ENCODE results near the gene PANK4. TPM values are rescaled to one million over a fixed set of nuclear protein-coding genes. Genes with fewer than 3 reads are reported as not detected.

PANK4 gene
- total RNA-seq, 6 experiments from 2014 or later: 9.6 to 18.9 (median 13.4) TPM

DNA sequence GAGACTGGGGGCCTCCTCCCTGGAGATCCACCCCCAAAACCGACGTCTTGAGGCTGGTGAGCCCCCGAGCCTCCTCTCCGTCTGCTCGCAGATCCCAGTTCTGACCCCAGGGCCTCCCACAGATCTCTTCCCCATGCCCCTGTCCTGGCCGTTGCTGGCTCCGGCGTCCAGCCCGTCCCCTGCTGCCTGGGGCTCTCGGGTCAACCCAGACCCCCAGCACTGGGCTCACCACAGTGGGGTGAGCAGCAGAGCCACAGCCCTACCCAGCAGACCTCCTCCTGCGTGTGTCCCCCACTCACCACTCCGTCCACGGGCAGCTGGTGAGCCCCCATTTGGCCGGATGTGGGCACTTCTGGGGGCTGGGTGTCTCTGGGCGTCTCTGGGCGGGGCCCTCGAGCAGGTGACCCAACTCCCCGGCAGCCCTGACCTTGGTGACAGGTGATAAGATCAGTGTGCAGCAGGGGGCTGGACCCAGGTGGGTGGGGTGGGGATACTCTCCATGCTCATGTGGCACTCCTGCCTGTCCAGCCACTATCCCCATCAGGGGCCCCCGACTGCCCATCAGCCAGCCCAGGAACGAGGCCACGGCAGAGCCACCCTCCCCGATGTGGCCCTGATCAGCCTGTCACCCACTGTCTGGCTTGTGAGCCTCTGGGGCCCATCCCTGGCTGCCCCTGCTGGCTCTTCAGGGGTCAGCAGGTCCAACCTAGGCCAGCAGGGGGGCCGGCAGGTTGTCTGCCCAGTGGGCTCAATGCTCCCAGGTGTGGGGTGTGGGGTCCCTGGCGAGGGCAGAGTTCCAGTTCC is 30.5 kb upstream of the PANK4 start:
- peak in 2 of 3 donors; percentile 72 to 73 for DNase-seq
- WGBS (ENCODE audit: insufficient coverage, low coverage, low lambda C conversion rate, missing lambda C conversion rate): 0% methylated on average over 3 of the region's 24 CpGs

DNA sequence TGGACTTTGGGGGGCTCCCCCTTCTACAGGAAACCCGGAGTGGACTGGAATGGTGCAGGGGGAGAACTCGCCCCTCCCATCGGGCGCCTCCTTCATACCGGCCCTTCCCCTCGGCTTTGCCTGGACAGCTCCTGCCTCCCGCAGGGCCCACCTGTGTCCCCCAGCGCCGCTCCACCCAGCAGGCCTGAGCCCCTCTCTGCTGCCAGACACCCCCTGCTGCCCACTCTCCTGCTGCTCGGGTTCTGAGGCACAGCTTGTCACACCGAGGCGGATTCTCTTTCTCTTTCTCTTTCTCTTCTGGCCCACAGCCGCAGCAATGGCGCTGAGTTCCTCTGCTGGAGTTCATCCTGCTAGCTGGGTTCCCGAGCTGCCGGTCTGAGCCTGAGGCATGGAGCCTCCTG is 29.9 kb upstream of the PANK4 start, which contains the start of gene TNFRSF14:
Gene TNFRSF14, plus strand, starts transcription at position 95 of the 401 bp plus-strand sequence. Its CDS starts 294 bp downstream, at position 389.
- ATAC-seq (peak; percentile 44 to 60 (median 56)), DNase-seq (peak; percentile 63 to 77 (median 70))
- H3K27ac ChIP-seq: peak within 1 kb of the TSS; percentile 93 to 96 (median 93)
- H3K4me3 ChIP-seq: peak within 1 kb of the TSS; percentile 62 to 70 (median 63)
- peaks cover 0 to 12% (median 0%) of the 10 kb centered on the region in 4 donors for H3K4me1 ChIP-seq
- H3K9me3 ChIP-seq: no peaks in the 10 kb centered on the region
- H3K27me3 ChIP-seq: no peaks in the 10 kb centered on the region
- intact Hi-C loops (cut with DNase I): loop anchor here in 1 of 2 donors (10.0 kb wide), 1 partner anchor 89 kb away; no protein-coding TSS in a partner anchor
- TF ChIP-seq POLR2A (IDR thresholded peaks at IDR 0.05): no peak
- TF ChIP-seq, protein P1, sequence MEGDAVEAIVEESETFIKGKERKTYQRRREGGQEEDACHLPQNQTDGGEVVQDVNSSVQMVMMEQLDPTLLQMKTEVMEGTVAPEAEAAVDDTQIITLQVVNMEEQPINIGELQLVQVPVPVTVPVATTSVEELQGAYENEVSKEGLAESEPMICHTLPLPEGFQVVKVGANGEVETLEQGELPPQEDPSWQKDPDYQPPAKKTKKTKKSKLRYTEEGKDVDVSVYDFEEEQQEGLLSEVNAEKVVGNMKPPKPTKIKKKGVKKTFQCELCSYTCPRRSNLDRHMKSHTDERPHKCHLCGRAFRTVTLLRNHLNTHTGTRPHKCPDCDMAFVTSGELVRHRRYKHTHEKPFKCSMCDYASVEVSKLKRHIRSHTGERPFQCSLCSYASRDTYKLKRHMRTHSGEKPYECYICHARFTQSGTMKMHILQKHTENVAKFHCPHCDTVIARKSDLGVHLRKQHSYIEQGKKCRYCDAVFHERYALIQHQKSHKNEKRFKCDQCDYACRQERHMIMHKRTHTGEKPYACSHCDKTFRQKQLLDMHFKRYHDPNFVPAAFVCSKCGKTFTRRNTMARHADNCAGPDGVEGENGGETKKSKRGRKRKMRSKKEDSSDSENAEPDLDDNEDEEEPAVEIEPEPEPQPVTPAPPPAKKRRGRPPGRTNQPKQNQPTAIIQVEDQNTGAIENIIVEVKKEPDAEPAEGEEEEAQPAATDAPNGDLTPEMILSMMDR (IDR thresholded peaks at IDR 0.05): no peak
- peaks cover 0 to 9% (median under 1%) of the 10 kb centered on the region in 4 donors for H3K36me3 ChIP-seq
- 0% methylated on average over 6 of the region's 16 CpGs for WGBS (ENCODE audit: insufficient coverage, low coverage, low lambda C conversion rate, missing lambda C conversion rate)

More for the DNA sequence above, 30.5 kb upstream of the PANK4 start:
- peak; percentile 6 to 44 (median 24) for ATAC-seq
- no peaks in the 10 kb centered on the region for H3K27me3 ChIP-seq
- peaks cover 0 to 12% (median 0%) of the 10 kb centered on the region in 4 donors for H3K4me1 ChIP-seq
- H3K36me3 ChIP-seq: peaks cover 0 to 9% (median under 1%) of the 10 kb centered on the region in 4 donors
- no peaks in the 10 kb centered on the region for H3K9me3 ChIP-seq
- intact Hi-C loops (cut with DNase I): loop anchor here in 1 of 2 donors (10.0 kb wide), 1 partner anchor 88 kb away; no protein-coding TSS in a partner anchor
- H3K27ac ChIP-seq: peak overlapping the region; percentile 93 to 96 (median 93)
- no peak for TF ChIP-seq POLR2A (IDR thresholded peaks at IDR 0.05)
- TF ChIP-seq, protein P1 (IDR thresholded peaks at IDR 0.05): no peak
- H3K4me3 ChIP-seq: peak overlapping the region; percentile 62 to 70 (median 63)

DNA sequence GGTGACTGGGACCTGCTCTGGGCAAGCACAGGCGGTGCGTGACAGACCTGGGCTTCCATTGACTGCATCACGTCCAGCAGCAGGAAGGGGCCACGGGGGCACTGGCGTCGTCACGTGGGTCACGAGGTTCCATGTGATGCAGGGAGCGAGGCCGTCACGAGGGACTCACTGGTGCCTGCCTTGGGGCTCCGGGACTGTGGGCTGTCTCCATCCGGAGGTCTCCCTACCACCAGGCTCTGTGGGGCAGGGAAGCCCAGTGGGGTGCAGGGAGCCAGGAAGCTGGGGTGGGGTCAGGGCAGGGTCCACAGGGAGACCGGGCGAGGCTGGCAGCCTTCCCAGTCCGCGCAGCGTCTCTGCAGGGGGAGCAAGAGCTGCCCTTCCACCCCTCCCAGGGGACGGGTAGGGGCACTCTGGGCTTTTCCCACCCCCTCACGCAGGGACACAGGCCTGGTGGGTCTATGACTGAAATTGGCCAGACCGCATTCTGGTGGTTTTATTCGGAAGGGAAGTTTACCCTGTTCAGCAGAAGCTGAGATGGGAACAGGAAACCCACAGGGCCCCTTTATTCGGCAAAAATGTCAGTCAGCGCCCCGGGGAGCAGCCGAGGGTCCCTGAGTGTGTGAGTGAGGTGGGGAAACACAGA is 29.4 kb upstream of the PANK4 start:
- Histone ChIP-seq H3K4me1 (peaks cover 0 to 12% (median 0%) of the 10 kb centered on the region in 4 donors), H3K4me3 (peak overlapping the region; percentile 62 to 70 (median 63)), H3K9me3 (no peaks in the 10 kb centered on the region), H3K36me3 (peaks cover 0 to 9% (median under 1%) of the 10 kb centered on the region in 4 donors), H3K27me3 (no peaks in the 10 kb centered on the region), H3K27ac (peak overlapping the region; percentile 93 to 96 (median 93))
- intact Hi-C loops (cut with DNase I): loop anchor here in 1 of 2 donors (10.0 kb wide), 1 partner anchor 89 kb away; no protein-coding TSS in a partner anchor
- DNase-seq (peak; percentile 87 to 92 (median 90)), ATAC-seq (peak; percentile 56 to 71 (median 66))
- TF ChIP-seq, protein P1 (IDR thresholded peaks at IDR 0.05): no peak
- TF ChIP-seq POLR2A (IDR thresholded peaks at IDR 0.05): peak; percentile 72
- 3% methylated on average over 8 of the region's 26 CpGs for WGBS (ENCODE audit: insufficient coverage, low coverage, low lambda C conversion rate, missing lambda C conversion rate)

DNA sequence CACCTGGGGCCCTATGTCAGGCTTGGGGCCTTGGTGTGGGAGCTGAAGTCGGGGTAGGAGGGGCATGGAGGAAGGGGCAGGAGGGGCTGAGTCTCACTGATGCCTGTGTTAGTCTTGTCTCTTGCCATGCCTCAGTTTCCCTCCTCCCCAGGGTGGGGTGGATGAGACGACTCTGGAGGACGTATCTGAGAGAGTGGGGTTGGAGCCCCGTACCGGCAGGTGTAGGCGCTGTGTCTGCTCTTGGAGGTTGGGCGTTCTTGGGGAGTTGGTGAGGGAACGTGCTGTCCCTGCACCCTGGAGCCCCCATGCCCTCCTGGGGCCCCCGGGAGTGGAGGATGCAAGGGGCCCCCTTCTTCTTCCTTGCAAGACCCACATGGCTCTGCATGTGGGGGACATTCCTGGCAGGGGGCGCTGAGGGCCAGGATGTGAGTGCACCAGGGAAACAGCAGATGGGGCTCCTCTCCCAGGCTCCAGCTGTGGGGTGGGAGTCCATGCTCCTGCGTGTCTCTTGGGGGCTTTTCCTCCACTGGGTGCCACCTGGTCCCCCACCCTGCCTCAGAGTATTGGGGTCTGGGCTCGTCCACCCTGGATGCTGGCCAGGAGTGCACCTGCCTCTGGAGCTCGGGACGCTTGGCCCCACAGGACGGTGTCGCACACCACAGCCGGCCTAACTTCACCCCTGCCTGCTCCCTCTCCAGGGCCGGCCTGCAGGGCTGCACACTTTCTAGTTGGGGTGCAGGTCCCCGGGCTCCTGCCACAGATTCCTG is 28.4 kb upstream of the PANK4 start:
- Histone ChIP-seq H3K27me3 (no peaks in the 10 kb centered on the region), H3K27ac (peak overlapping the region; percentile 93 to 96 (median 93)), H3K36me3 (peaks cover 0 to 9% (median under 1%) of the 10 kb centered on the region in 4 donors), H3K4me1 (peaks cover 0 to 12% (median 0%) of the 10 kb centered on the region in 4 donors), H3K4me3 (no peak overlapping the region), H3K9me3 (no peaks in the 10 kb centered on the region)
- intact Hi-C loops (cut with DNase I): loop anchor here in 1 of 2 donors (10.0 kb wide), 1 partner anchor 90 kb away; no protein-coding TSS in a partner anchor
- 66% methylated on average over 7 of the region's 19 CpGs for WGBS (ENCODE audit: insufficient coverage, low coverage, low lambda C conversion rate, missing lambda C conversion rate)
- TF ChIP-seq POLR2A (IDR thresholded peaks at IDR 0.05): no peak
- TF ChIP-seq, protein P1 (IDR thresholded peaks at IDR 0.05): peak; percentile 40 to 54 (median 47)
- DNase-seq: peak in 2 of 3 donors; percentile 59 to 68
- peak; percentile 6 to 25 (median 16) for ATAC-seq
